Ovary (tissue), 1 donor: Measurements from ENCODE around the gene ZDHHC17.

Experiments used
- EP300 ChIP-seq: sonication (generic); formaldehyde crosslinking; IDR thresholded peaks from one replicate; pipeline ENCODE4 v1.6.1; 2017; ENCODE audit warnings: antibody characterized with exemption
- POLR2A ChIP-seq: fragments of 450-650 bp; IDR thresholded peaks from one replicate; pipeline ENCODE4 v1.6.1; 2017; ENCODE audit warnings: antibody characterized with exemption, mild to moderate bottlenecking, moderate library complexity

DNA sequence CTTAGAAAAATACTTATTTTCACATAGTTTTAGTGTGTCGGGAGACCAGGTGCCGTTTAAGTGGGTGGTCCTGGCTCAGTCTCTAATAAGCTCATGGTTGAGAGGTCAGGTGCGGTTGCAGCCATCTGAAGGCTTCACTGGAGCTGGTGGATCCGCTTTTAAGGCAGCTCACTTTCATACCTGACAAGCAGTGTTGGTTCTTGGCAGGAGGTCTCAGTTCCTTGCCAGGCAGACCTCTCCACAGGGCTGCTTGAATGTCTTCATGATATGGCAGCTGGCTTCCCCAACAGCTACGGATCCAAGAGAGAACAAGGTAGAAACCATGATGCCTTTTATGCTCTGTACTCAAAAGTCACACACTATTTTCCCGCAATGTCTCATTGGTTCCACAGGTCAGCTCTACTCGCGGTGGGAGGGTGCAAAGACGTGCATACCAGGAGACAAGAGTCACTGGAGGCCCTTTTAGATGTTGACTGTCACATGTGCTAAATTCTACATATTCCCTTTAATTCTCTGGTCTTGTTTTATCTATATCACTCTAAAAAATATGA lies 8.0 kb upstream of the ZDHHC17 start:
- TF ChIP-seq POLR2A (no peak), EP300 (no peak)
